ENCODE measurements around the gene PDZK1IP1.

DNA sequence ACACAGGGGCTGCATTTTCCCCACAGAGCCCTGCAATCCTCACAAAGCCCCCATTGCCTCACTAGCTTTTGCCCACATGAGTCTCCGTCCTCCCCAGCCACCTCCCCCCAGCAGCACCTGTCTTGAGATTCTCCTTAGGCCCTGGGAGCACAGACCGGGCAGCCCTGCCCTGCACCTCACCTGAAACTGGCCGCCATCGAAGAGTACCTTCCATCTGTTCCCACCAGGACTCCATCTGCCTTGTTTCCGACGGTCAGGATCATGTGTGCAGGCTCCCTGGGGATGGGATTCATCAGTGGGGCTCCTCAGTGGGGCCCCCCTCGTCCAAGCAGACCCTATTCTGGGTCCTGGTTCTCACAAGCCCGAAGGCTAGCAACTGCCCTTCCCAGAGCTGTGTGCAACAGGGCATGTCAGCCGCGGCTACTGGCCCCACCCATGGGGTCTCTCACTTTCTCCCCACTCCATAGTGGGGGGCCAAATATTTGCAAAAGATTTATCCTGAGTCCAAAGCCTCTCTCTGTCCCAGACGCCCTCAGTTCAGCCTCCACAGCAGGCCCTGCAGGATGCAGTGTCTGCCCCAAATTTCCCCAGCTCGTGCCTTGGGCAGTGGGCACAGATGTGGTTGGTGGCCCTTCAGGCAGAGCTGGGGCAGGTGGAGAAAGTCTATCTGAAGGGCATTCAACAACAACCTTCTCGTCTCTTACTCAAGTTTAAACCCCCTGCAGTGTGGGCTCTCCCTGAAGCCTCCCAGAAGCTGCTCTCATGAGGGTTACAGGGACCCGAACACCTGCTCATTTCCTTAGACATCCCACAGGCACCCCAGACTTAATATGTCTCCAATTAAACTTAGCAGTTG, 4.8 kb downstream of the PDZK1IP1 start:
- TF ChIP-seq YY1 (IDR thresholded peaks at IDR 0.05; ENCODE audit: insufficient read depth, insufficient read length): no peak
- TF ChIP-seq ZNF274 (IDR thresholded peaks at IDR 0.05; ENCODE audit: low read depth, low read length): no peak

Data from NT2/D1 (cell line).